Fibroblast of skin of left biceps (primary cell): ENCODE measurements around the gene SSBP4.
A peak's percentile ranks its signal among the peaks of the same experiment; 100 is the strongest.

ENCODE experiments used
- DNase-seq, 2 experiments: peaks; one replicate each; pipeline ENCODE4 v3.0.0-alpha.2; 2013; ENCODE audit warnings: low read depth in 2 of 2

SSBP4 gene

DNA sequence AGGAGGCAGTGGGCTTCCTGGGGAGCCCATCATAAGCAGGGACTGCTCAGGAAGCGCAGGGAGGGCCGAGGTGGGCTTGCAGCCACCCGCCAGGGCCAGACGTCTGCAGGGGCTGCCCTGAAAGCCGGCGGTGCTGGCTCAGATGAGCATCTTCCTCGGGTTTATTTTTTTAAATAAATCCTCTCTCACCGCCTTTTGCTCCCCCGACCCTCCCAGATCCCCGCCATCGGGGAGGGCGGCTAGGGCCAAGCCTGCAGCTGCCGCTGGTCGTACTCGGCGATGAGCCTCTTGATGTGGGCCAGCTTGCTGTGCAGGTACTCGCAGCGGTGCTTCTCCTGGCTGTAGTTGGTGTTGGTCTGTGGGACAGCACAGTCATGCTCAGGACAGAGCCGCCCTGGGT is 25.3 kb downstream of the SSBP4 start:
- DNase-seq, result no peak

DNA sequence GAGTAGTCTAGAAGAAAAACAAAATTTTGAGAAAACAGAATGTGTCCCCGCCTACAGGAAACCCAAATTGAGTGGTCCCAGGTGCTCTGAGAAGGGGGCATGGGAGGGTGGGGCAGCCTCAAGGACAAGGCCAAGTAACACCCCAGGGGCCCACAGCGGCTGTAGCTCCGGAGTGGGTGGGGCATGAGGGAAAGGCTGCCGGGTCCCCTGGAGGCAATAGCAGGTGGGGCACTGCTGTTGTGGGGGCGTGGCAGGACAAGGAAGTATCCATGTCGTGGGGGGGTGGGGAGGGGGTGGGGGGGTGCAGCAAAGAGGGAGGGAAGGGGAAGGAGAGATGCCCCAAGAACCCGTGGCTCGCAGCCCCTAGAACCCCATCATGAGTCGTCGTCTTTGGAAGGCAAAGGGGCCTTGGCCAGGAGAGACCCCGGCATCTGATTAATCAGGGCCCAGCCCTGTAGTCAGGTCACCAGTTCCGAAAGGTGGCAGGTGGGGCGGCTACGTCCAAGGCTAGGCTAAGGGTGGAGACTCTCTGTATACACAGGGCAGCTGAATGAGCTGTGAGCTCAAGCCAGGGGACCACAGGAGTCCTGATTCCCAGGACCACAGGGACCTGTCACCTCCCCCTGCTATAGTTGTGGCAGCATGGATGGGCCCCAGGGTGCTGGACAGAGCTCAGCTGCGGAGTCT is 26.2 kb downstream of the SSBP4 start:
- no peak for DNase-seq

GRCh38 chr19:18446145-18446810 is 27.1 kb downstream of the SSBP4 start:
- no peak for DNase-seq

DNA sequence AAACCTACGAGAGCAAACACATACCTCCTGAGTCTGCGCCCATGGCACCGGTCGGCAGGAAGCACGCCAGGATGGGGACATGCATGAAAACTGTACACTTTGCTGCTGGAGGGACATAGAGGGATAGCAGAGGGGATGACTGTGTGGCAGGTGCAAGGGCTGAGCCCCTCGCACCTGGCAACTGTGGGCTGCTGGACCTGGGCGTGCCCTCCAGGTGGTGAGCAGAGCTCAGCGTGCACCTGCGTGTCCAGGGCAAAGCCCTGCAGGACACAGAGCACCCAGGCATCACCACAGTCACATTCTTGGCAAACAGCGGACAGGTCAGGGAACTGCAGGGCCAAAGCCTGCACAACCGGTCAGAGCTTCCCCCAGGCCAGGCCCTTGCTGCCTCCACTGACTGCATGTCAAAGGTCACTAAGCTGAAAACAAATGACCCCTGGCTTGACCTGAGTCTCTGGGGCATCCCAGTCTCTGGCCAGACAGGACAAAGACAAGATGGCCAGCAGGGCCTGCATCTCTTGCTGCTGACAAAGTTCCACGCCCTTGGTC is 27.7 kb downstream of the SSBP4 start:
- no peak for DNase-seq

DNA sequence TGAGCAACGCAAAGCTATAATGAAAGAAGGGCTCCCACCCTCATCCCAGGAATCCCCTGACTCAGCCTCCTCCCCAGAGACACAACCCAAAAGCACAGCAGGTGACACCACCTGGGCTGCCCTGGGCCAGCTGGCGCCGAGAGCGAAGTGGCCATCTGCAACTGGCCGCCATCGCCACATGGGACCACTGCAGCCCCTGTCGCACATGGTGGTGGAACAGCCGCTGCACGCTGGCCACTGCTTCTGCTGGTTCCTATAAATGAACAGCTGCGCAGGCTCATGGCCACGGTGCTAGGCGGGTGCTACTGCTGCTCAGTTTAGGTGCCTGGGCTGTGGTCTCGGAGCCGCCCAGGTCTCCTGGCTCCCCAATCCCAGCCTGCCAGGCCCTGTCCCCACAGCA is 30.4 kb downstream of the SSBP4 start:
- DNase-seq, result no peak

- DNase-seq, result no peak
Measured at GRCh38 chr19:18450021-18450930, 31.1 kb downstream of the SSBP4 start.

DNA sequence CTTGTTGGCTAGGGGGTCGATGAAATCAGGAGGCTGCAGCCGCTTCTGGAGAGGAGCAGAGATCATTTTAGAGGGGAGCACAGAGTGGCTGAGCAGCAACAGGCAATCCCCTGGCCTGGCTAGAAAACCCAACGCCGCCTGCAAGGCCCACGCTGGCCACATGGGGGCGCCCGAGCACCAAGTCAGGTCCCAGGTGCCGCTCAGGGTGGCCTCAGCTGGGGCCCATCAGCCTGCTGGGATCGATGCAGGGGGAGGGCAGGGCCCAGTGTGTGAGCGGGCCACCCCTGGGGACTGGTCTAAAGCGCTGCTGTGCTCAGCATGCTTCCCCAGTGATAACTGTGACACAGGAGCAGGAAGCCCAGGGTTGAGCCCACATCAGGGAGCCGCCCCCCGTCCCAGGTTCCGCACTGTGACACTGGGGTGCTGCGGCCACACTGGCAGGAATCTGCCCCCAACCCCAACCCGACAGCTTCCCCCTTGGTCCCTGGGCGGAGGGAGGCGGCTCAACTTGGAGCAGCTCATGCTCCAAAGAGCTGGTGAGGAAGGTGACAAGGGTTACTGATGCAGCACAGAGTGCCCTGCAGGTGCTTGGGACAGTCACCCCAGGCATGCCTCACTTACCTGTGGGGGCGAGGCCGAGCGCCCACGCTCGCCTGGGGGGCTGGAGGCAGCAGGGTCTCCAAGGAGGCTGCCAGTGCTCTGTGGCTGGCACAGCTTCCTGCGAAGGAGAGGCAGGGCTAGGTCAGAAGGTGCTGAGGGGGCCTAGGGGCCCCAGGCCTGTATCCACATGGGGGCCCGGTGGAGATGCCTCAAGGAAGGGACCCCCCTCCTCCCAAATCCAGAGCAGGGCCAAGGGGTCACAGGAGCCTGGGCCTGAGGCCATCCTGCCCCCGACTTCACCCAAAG is 32.0 kb downstream of the SSBP4 start:
- DNase-seq, result peak in 1 of 2 experiments; percentile 33

- no peak for DNase-seq
Measured at GRCh38 chr19:18452386-18452785, 33.2 kb downstream of the SSBP4 start.

- DNase-seq, result no peak
Measured at GRCh38 chr19:18453269-18454024, 34.2 kb downstream of the SSBP4 start.

DNA sequence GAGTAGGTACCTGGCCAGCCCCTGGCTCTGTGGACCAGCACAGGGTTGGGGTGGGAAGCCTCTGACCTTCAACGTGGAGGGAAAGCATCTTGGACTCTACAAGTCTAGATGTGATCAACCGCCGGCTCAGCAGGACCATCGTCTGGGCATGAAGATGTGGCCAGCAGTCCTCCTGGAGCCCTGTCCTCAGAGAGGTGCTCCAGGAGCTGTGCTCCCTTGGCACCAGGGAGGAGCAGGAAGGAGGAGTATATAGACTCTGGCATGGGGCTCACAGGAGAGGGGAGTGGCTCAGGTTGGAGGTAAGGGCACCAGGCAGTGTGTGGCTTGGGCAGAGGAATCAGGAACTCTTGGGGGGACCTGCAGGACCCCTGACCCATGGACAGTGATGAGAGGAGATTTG is 37.1 kb downstream of the SSBP4 start:
- DNase-seq, result no peak

DNA sequence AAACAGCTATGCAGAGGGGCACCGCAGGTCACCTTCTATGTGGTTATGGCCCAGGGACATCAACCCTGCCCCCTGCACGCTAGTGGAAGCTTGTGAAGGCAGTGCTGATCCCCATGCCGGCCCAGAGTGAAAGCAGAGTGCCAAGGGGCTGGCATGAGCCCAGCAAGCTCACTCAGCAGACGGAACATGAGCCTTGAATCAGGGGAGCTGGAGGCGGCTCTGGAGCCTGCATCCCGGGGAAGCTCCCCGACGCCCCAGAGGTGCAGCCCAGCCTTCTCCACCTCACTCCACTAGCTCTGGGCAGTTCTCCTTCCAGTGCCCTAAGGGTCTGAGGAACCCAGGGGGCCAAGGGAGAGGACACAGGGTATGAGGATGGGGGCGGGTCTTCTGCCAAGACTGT is 37.8 kb downstream of the SSBP4 start:
- no peak for DNase-seq

DNA sequence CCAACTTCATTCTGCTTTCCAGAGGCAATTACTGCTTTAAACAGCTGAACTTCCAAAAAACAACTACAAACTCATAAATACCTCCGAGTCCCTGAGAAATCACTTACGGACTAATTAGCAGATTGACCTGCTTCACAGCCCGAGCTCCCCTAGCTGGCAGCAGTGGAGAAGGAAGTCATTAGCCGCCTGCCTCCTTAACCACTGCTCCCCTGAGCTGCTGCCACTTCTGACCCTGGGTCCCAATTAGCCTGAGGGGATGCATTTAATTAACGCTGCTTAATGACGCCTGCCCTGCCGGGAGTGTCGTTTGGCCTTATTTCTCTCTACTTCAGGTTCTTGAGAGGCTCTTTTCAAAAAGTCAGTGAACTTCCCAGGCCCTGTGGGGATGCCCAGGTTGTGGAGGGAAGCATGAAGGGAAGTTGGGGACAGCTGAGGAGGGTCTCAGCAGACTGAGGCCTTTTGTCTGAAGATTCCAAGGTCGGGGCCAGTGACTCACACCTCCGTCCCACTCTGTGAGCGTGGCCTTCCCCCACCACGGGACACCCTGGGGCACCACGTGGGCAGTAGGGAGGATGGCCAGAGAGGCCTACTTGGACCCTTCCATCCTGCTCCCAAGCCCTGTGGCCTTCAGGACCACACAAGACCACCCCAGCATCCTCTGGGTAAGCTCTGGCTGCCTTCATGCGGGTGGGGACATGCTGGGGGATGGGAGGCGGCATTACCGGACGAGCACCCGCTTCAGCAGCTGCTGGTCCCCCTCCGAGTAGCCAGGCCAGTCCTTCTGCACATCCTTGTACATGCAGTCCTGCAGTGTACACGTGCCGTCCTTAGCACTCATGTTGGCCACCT is 38.5 kb downstream of the SSBP4 start:
- DNase-seq, result no peak

- DNase-seq, result no peak
Measured at GRCh38 chr19:18460900-18461299, 41.7 kb downstream of the SSBP4 start.

GRCh38 chr19:18461471-18461870 is 42.3 kb downstream of the SSBP4 start:
- DNase-seq, result no peak

DNA sequence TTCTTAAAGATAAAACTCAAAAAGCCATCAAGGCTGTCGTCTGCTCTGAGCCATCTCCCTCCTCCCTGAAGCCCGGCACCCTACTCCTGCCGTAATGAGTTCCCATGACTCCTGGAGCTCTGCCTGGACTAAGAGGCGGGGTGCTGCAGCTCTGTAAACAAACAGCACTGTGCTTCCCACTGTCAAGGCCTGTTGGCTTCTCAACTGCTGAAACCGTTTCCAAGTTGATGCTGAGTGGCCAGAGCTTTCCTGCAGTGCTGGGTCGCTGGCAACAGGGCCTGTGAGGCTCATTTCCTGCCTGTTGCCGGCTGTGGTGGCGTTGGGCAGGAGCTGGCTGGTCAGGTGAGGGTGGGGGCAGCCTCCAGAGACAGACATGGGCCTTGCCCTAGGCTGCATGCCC is 45.4 kb downstream of the SSBP4 start:
- DNase-seq, result no peak

DNA sequence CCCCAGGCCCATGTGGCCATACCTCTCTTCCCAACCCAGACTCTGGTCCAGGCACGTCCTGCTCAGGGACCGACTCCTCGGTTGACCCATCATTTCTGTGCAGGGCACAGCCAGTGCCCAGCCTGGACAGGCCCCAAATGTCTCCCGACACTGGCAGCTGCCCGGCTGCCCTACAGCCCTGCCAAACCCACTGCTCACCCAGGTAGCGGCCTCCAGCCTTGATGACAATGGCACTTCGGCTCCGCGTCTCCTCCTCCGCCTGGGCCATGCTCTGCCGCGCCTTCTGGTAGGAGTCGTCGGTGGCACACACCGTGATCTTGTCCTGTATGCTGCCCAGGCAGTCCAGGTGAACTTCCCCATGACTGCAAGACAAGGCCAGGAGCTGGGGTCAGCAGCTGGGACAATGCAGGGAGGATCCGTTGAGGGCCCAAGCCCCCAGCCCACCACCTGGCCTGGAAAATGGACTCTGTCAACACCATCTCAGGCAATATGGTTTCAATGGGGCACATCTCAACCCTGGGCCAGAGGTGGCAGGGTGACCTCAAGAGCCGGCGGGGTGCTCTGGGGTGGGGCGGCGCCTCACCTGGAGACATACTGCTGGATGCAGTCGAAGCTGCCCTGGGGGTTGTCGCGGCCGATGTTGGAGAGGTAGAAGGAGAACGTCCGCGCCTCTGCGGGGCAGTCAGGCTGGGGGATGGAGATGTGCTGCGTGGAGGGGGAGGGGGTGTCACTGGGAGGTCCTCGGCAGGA is 46.2 kb downstream of the SSBP4 start:
- no peak for DNase-seq

DNA sequence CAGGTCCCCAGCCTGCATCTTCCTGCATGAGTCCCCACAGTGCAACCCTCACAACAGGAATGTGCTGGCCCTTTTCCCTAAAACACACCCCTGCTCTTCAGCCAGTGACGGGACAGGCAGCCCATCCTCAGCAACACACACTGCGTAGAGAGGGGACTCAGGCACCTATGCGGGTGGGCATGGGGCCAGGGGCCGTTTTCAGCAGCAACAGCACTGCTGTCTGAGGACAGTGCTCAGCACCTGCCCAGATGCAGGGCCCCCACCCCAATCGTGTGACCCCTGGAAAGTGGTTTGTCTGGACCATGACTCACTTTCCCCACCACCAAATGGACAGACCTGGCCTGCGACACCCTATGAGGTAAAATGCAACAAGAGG is 46.8 kb downstream of the SSBP4 start:
- DNase-seq, result no peak

- DNase-seq, result no peak
Measured at GRCh38 chr19:18466354-18466753, 47.2 kb downstream of the SSBP4 start.

GRCh38 chr19:18467978-18468377 is 48.8 kb downstream of the SSBP4 start:
- no peak for DNase-seq
